GF-D8 (cell line): ENCODE measurements around the gene ZNF775.
A peak's percentile ranks its signal among the peaks of the same experiment; 100 is the strongest.

Experiments
- DNase-seq: peaks from one replicate; lab custom pipeline; 2025; lab: John Stamatoyannopoulos, UW

ZNF775 gene

GRCh38 chr7:150412518-150413488 is 33.7 kb downstream of the ZNF775 start:
- DNase-seq: no peak

- DNase-seq: no peak
Observed at GRCh38 chr7:150413640-150414081, 34.5 kb downstream of the ZNF775 start.

- DNase-seq: no peak
Observed at GRCh38 chr7:150415161-150416153, 36.3 kb downstream of the ZNF775 start.

DNA sequence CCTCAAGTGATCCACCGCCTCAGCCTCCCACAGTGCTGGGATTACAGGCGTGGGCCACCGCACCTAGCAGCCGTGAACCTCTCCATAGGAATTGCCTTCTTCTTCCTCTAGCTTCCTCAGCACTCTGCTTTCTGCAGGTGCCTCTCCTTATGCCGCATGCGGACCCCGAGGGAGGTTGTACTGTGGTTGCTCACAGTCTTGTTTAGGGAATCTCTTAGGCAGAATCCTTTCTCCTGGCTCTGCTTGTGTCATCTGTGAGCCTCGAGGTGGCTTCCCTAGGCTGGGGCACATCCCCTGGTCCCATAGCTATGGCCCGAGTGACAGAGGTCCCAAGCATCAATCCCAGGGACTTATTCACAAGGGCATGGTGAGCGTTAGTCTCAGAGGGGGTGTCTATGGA is 38.1 kb downstream of the ZNF775 start:
- no peak for DNase-seq

- no peak for DNase-seq
Observed at GRCh38 chr7:150417863-150418262, 38.7 kb downstream of the ZNF775 start.

DNA sequence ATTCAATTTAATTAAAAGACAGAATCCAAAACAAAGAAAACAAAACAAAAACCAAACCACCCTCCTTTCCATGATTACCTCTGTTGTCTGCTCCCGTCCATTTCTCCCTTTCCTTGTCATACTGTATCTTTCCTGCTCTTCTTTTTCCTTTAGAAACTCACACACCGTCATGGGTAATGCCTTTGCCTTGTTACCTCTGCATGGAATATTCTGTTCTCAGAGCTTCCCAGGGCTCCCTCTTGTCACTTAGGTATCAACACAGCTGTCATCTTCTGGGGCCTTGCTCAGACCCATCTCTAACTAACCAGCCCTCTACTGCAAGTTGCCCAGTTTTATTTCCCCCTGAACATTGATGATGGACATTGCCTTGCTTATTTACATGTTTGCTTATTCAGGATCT is 41.1 kb downstream of the ZNF775 start:
- DNase-seq: no peak

DNA sequence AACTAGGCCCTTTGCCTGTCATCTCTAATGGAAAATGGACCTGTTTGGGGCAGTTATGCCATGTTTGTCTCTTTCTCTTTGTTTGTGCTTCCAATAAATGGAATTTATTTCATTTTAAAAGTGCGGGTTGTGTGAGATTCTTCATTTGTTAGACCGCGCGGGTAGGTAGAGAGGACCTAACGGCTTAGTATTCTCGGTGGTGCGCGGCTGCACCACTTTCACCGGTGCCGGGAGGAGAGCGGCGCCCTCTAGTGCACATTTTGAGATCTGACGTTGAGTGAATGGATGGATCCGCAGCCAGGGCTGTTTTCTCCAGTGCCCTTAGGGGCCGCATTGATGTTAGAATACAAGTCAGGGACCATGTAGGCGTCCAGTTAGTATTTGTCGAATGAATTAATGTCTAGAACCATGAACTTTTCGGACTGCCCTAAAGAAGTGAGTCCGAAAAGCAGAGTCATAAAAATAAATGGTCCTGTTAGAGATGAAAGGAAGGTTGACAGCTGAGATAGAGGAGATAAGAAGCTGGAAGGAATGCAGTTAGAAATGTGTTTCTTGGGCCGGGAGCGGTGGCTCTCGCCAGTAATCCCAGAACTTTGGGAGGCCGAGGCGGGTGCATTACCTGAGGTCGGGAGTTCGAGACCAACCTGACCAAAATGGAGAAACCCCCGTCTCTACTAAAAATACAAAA is 42.0 kb downstream of the ZNF775 start:
- DNase-seq: peak; percentile 55

DNA sequence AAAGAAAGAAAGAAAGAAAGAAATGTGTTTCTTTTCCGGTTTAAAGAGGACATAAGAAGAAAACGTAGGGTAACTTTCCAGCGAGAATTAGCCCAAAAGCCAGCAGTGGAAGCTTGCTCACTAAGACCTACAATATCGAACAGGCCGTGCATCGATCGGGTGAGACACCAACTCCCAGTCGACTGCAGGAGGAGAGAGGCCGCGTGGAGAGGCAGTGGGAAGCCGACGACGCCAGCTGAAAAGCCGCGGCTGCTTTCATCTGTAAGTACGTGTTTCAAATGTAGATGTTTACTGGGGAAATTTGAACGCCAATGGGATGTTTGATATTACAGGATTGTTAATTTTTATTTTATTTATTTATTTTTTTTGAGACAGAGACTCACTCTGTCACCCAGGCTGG is 42.7 kb downstream of the ZNF775 start:
- no peak for DNase-seq

GRCh38 chr7:150425670-150426069 is 46.5 kb downstream of the ZNF775 start:
- no peak for DNase-seq

- peak; percentile 90 for DNase-seq
Observed at GRCh38 chr7:150428671-150429451, 49.7 kb downstream of the ZNF775 start.

DNA sequence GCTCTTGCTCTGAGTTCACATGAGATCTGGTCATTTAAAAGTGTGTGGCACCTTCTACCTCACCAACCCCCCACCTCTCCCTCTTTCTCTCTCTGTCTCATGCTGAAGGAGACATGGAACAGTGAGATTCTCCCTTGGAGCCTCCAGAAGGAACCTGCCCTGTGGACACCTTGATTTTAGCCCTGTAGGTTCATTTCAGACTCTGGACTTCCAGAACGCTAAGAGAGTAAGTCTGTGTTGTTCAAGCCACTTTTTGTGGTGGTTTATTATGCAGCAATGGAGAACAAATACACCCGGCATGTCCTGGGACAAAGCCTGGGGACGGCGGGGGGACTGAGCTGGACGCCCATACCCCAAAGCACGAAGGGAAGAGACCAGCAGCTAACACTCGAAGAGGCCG is 50.6 kb downstream of the ZNF775 start:
- no peak for DNase-seq

- DNase-seq: no peak
Observed at GRCh38 chr7:150430465-150431085, 51.4 kb downstream of the ZNF775 start.

DNA sequence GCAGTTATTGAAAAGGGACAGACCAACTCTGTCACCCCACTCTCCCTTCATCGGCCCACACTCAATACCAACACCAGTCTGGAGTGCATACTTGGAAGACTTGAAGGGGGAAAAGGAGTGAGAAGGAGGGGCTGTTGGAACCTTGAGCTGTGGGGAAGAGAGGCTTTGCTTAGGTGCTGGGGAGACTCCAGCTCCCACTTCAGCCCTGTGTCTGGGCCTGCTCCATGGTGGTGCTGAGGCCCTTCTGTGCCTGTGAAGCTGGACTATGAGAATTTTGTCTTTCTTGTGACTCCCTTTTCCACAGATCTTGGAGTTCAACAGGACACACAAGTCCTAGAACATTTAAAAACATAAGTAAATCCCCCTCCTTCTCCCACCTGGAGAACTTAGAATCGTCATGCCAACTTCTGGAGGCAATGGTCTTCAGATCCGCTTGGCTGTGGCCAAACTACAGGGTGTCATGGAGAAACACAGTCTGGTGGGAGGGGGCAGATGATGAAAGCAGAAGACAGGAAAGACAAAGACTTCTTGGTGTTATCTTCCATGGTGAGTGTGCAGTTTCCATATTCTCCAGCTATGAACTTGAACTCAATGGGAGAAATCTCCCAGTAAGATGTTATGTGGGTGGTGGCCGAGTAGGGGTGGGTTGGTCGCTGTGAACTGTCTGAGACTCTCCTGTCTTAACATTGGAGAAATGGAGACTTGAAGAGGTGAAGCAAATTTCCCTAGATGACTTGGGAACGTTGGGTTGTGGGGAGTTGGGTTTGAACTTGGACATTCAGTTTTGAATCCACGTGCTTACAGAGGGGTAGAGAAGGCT is 52.9 kb downstream of the ZNF775 start:
- no peak for DNase-seq

DNA sequence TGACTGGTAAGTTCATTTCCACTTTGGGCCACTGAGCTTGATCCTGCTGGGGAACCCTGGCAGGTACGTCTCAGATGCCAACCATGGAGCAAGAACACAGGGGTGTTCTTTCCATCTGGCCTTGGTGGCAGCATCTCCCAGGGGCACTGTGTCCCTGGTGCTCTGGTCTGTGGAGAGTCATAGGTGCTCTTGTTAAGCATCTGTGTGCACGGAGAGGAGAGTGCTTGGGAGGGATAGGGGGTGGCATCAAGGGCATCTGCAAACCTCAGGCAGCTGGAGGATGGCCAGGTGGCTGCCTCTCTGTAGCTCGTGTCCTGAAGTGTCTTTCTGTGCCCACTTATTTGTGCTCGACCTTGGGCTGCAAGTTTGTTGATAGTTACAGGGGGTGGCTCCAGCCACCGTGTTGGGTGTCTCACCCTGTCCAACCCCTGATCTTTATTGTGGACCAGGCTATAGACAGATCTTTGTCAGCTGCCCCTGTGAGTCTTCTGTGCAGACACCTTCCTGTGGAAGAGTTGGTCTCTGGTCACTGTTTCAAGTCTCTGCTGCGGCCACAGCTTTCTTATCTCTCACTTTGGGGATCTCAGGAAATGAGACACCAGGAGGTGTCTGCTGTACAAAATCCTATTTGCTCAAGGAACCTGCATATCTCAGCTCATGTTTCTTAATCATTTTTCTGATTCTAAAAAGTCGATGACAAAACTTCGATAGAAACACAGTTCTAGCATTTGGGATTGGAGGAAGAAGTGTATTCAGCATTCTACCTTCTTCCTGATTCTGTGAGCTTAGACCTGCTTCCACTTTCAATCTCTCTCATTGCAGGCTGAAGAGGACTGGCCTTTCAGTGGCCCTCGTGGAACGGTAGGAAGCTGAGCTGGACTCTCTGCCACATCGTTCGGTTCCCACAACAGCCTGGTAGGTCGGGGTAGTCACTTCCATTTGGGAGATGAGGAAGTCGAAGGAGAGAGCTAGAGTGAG is 54.1 kb downstream of the ZNF775 start:
- DNase-seq: peak; percentile 64

GRCh38 chr7:150434240-150434639 is 55.1 kb downstream of the ZNF775 start:
- no peak for DNase-seq

DNA sequence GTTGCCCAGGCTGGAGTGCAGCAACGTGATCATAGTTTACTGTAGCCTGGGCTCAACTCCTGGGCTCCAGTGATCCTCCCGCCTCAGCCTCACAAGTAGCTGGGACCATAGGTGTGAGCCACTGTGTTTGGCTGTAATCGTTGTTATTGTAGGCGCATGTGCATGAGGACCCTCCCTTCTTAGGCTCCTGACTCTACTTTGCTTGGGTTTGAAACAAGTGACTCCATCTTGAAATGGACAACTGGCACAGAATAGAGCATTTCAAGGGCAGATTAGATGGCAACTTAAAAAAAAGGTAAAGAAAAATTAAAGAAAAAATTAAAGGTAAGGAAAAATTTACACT is 55.9 kb downstream of the ZNF775 start:
- DNase-seq: no peak

GRCh38 chr7:150435390-150436073 is 56.4 kb downstream of the ZNF775 start:
- peak; percentile 76 for DNase-seq

- DNase-seq: no peak
Observed at GRCh38 chr7:150439967-150440366, 60.8 kb downstream of the ZNF775 start.
